Fibroblast of villous mesenchyme (primary cell): Measurements from ENCODE around the gene NOX4. TPM values are rescaled to one million over a fixed set of nuclear protein-coding genes. Genes with fewer than 3 reads are reported as not detected.
"Not testable (repeated sequence)": the region's sequence is repeated elsewhere in the genome, so short reads cannot be mapped to it uniquely, and the experiment has no call there.

Source experiments
- DNase-seq: peaks from one replicate; pipeline ENCODE4 v3.0.0-alpha.2; 2010; ENCODE audit warnings: low read depth
- H3K4me3 ChIP-seq: 2 replicates; pipeline ENCODE4 v1.5.1; 2011; ENCODE audit warnings: low read depth, mild to moderate bottlenecking, low read length
- CTCF ChIP-seq: IDR thresholded peaks from 2 replicates; pipeline ENCODE4 v1.5.1; 2012; ENCODE audit warnings: low read depth, mild to moderate bottlenecking, low read length; ENCODE audit not compliant: insufficient read depth
- total RNA-seq: library from RNA; depleted of rRNA; stranded (reverse); fragments of >200 nt; gene quantifications from 2 replicates; pipeline ENCODE4 v1.2.3, GENCODE V29; 2012

Gene NOX4
- total RNA-seq, 1 donor: 5.2 TPM

GRCh38 chr11:89421718-89422117 is 69.5 kb downstream of the NOX4 start:
- TF ChIP-seq CTCF: no peak
- H3K4me3 ChIP-seq: no peak overlapping the region

GRCh38 chr11:89420981-89421380 is 70.2 kb downstream of the NOX4 start:
- DNase-seq: no peak
- no peak for TF ChIP-seq CTCF
- no peak overlapping the region for H3K4me3 ChIP-seq

More at GRCh38 chr11:89421718-89422117, 69.5 kb downstream of the NOX4 start:
- no peak for DNase-seq

GRCh38 chr11:89416961-89417360 is 74.2 kb downstream of the NOX4 start:
- DNase-seq: no peak
- TF ChIP-seq CTCF: no peak
- no peak overlapping the region for H3K4me3 ChIP-seq

GRCh38 chr11:89411112-89411511 is 80.1 kb downstream of the NOX4 start:
- not testable (repeated sequence) for DNase-seq, H3K4me3 ChIP-seq

GRCh38 chr11:89410666-89411065 is 80.5 kb downstream of the NOX4 start:
- H3K4me3 ChIP-seq, DNase-seq: not testable (repeated sequence)

- not testable (repeated sequence) for H3K4me3 ChIP-seq, DNase-seq
These were observed 82.7 kb downstream of the NOX4 start for GRCh38 chr11:89408441-89408840.

- DNase-seq: peak; percentile 1
- TF ChIP-seq CTCF: peak; percentile 14
- H3K4me3 ChIP-seq: no peak overlapping the region
These were observed 85.5 kb downstream of the NOX4 start for GRCh38 chr11:89405629-89406028.

- DNase-seq: not testable (repeated sequence)
These were observed 99.5 kb downstream of the NOX4 start for GRCh38 chr11:89391654-89392053.

GRCh38 chr11:89387501-89387900 is 103.7 kb downstream of the NOX4 start:
- H3K4me3 ChIP-seq, DNase-seq: not testable (repeated sequence)

More at GRCh38 chr11:89391654-89392053, 99.5 kb downstream of the NOX4 start:
- H3K4me3 ChIP-seq: not testable (repeated sequence)

- not testable (repeated sequence) for DNase-seq
These were observed 108.2 kb downstream of the NOX4 start for GRCh38 chr11:89382986-89383385.

More at GRCh38 chr11:89382986-89383385, 108.2 kb downstream of the NOX4 start:
- H3K4me3 ChIP-seq: not testable (repeated sequence)
